Mesothelial cell of epicardium (in vitro differentiated cells): ENCODE measurements around the gene CDC27. TPM values are rescaled to one million over a fixed set of nuclear protein-coding genes. Genes with fewer than 3 reads are reported as not detected.
"Not testable (repeated sequence)": the region's sequence is repeated elsewhere in the genome, so short reads cannot be mapped to it uniquely, and the experiment has no call there.

ENCODE experiments used
- DNase-seq, 2 experiments: peaks; one replicate each; pipeline ENCODE4 v3.0.0; 2021; ENCODE audit warnings: low spot score in 2 of 2; ENCODE audit not compliant: unreplicated experiment in 2 of 2
- H3K27ac Mint-ChIP-seq: 2 replicates; pipeline ENCODE4 v1.8.0; 2021; ENCODE audit warnings: mixed read lengths
- H3K27me3 Mint-ChIP-seq: 2 replicates; pipeline ENCODE4 v1.8.0; 2021; ENCODE audit warnings: low read depth, mixed read lengths
- H3K36me3 Mint-ChIP-seq: 2 replicates; pipeline ENCODE4 v1.8.0; 2021; ENCODE audit warnings: mixed read lengths
- H3K4me1 Mint-ChIP-seq: 2 replicates; pipeline ENCODE4 v1.8.0; 2021; ENCODE audit warnings: mixed read lengths
- H3K4me3 Mint-ChIP-seq: 2 replicates; pipeline ENCODE4 v1.8.0; 2021; ENCODE audit warnings: mild to moderate bottlenecking, moderate library complexity, mixed read lengths
- H3K9me3 Mint-ChIP-seq: 2 replicates; pipeline ENCODE4 v1.8.0; 2021; ENCODE audit warnings: mixed read lengths
- total RNA-seq: library from RNA; stranded (reverse); gene quantifications from 3 replicates; pipeline ENCODE4 v1.2.1, GENCODE V29; 2021
- TF ChIP-seq, protein P1 (sequence below): fragments of 200-600 bp; sonication (generic); IDR thresholded peaks from one replicate; pipeline ENCODE4 v1.5.0; 2021; ENCODE audit warnings: antibody characterized with exemption; ENCODE audit not compliant: unreplicated experiment

CDC27 gene
- total RNA-seq, 1 donor from 2014 or later: 91.4 TPM

- Mint-ChIP-seq H3K4me1 (no peaks in the 10 kb centered on the region), H3K9me3 (no peaks in the 10 kb centered on the region), H3K27ac (peak overlapping the region; percentile 13), H3K36me3 (peaks cover 2% of the 10 kb centered on the region), H3K4me3 (no peak overlapping the region), H3K27me3 (no peaks in the 10 kb centered on the region)
- DNase-seq: no peak
- TF ChIP-seq, protein P1, sequence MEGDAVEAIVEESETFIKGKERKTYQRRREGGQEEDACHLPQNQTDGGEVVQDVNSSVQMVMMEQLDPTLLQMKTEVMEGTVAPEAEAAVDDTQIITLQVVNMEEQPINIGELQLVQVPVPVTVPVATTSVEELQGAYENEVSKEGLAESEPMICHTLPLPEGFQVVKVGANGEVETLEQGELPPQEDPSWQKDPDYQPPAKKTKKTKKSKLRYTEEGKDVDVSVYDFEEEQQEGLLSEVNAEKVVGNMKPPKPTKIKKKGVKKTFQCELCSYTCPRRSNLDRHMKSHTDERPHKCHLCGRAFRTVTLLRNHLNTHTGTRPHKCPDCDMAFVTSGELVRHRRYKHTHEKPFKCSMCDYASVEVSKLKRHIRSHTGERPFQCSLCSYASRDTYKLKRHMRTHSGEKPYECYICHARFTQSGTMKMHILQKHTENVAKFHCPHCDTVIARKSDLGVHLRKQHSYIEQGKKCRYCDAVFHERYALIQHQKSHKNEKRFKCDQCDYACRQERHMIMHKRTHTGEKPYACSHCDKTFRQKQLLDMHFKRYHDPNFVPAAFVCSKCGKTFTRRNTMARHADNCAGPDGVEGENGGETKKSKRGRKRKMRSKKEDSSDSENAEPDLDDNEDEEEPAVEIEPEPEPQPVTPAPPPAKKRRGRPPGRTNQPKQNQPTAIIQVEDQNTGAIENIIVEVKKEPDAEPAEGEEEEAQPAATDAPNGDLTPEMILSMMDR: no peak
These were observed 116.2 kb downstream of the CDC27 start for GRCh38 chr17:47072886-47073285.

DNA sequence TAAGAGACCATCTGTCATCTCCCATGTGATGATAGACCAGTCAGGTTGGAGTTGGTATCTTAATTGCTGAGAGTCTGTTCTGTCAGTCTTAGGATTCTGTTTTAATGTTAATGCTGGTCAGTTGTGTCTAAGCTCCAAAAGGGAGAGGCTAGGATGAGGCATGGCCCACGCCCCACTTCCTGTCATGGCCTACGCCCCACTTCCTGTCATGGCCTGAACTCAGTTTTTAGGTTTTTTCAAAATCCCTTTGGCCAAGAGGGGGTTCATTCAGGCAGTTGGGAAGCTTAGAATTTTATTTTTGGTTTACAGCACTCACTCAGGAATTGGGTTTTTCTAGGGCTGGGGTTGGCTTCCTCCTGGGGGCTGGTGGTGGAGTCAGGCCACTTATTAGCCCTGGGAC lies 117.9 kb downstream of the CDC27 start:
- not testable (repeated sequence) for H3K4me3 Mint-ChIP-seq, H3K4me1 Mint-ChIP-seq, H3K27me3 Mint-ChIP-seq, DNase-seq, H3K9me3 Mint-ChIP-seq, H3K36me3 Mint-ChIP-seq, H3K27ac Mint-ChIP-seq

GRCh38 chr17:47070266-47070665 lies 118.8 kb downstream of the CDC27 start:
- peaks cover 12% of the 10 kb centered on the region for H3K4me1 Mint-ChIP-seq
- H3K36me3 Mint-ChIP-seq, DNase-seq, H3K9me3 Mint-ChIP-seq, H3K4me3 Mint-ChIP-seq, H3K27ac Mint-ChIP-seq, H3K27me3 Mint-ChIP-seq: not testable (repeated sequence)

Other genes starting within 250 kb of the CDC27 start
- gene RPRML, start 210.0 kb downstream of the CDC27 start, total RNA-seq: not detected in 3 replicates
- 1.0 to 1.6 TPM (median 1.1 TPM) in 3 replicates for gene MYL4, start 20.1 kb upstream of the CDC27 start, total RNA-seq
- gene ITGB3, start 64.5 kb upstream of the CDC27 start, total RNA-seq: 1.0 to 1.5 TPM (median 1.1 TPM) in 3 replicates
- gene EFCAB13, start 134.7 kb upstream of the CDC27 start, total RNA-seq: 4.3 to 5.7 TPM (median 4.8 TPM) in 3 replicates